SK-N-SH treated with all-trans-retinoic acid at 6 μM for 48 hours (cell line): ENCODE data around the gene CTIF.

Experiments used
- ATAC-seq: fragments of 200-7000 bp; cut with Tn5 transposase; 3 replicates; pipeline ENCODE4 v1.9.1; 2020; ENCODE audit warnings: mild to moderate bottlenecking, moderate library complexity
- ARNTL ChIP-seq: fragments of 450-650 bp; formaldehyde crosslinking; IDR thresholded peaks from 2 replicates; pipeline ENCODE4 v1.5.0; 2020; ENCODE audit warnings: low read depth, mild to moderate bottlenecking, moderate library complexity, borderline replicate concordance
- BACH2 ChIP-seq: fragments of 250-450 bp; sonication (Bioruptor Pico); IDR thresholded peaks from 2 replicates; pipeline ENCODE4 v1.9.0; 2021; ENCODE audit warnings: mild to moderate bottlenecking, borderline replicate concordance
- ESRRG ChIP-seq: fragments of 250-450 bp; sonication (Bioruptor Pico); IDR thresholded peaks from 2 replicates; pipeline ENCODE4 v1.6.1; 2021; ENCODE audit warnings: mild to moderate bottlenecking
- GLIS3 ChIP-seq: fragments of 250-450 bp; sonication (Bioruptor Pico); IDR thresholded peaks from 2 replicates; pipeline ENCODE4 v1.5.0; 2020; ENCODE audit warnings: mild to moderate bottlenecking, moderate library complexity
- ISL1 ChIP-seq: fragments of 250-450 bp; sonication (Bioruptor Pico); IDR thresholded peaks from 2 replicates; pipeline ENCODE4 v2.1.2; 2022; ENCODE audit warnings: mild to moderate bottlenecking, moderate library complexity
- OSR1 ChIP-seq: fragments of 250-450 bp; sonication (Bioruptor Pico); IDR thresholded peaks from 2 replicates; pipeline ENCODE4 v1.8.0; 2022; ENCODE audit warnings: moderate library complexity, mild to moderate bottlenecking, inconsistent platforms
- PATZ1 ChIP-seq: fragments of 250-450 bp; sonication (Bioruptor Pico); IDR thresholded peaks from 2 replicates; pipeline ENCODE4 v1.8.0; 2020; ENCODE audit warnings: mild to moderate bottlenecking, moderate library complexity, borderline replicate concordance
- PPARA ChIP-seq: fragments of 250-450 bp; sonication (Bioruptor Pico); IDR thresholded peaks from 2 replicates; pipeline ENCODE4 v1.5.0; 2020; ENCODE audit warnings: mild to moderate bottlenecking, borderline replicate concordance
- SNAI2 ChIP-seq: fragments of 250-450 bp; sonication (Bioruptor Pico); IDR thresholded peaks from 2 replicates; pipeline ENCODE4 v1.5.0; 2020; ENCODE audit warnings: mild to moderate bottlenecking, moderate library complexity
- TCF4 ChIP-seq: fragments of 250-450 bp; sonication (Bioruptor Pico); IDR thresholded peaks from 2 replicates; pipeline ENCODE4 v1.8.0; 2021; ENCODE audit warnings: mild to moderate bottlenecking, moderate library complexity, borderline replicate concordance
- TOX ChIP-seq: fragments of 250-450 bp; sonication (Bioruptor Pico); IDR thresholded peaks from 2 replicates; pipeline ENCODE4 v1.8.0; 2021; ENCODE audit warnings: mild to moderate bottlenecking, moderate library complexity, borderline replicate concordance
- ZC3H10 ChIP-seq: fragments of 250-450 bp; sonication (Bioruptor Pico); IDR thresholded peaks from 2 replicates; pipeline ENCODE4 v1.5.1; 2021; ENCODE audit warnings: mild to moderate bottlenecking, moderate library complexity
- ZFP3 ChIP-seq: fragments of 250-450 bp; sonication (Bioruptor Pico); IDR thresholded peaks from 2 replicates; pipeline ENCODE4 v1.5.0; 2020; ENCODE audit warnings: mild to moderate bottlenecking, moderate library complexity
- ZFP30 ChIP-seq: fragments of 450-650 bp; formaldehyde crosslinking; IDR thresholded peaks from 2 replicates; pipeline ENCODE4 v1.5.0; 2022; ENCODE audit warnings: mild to moderate bottlenecking, moderate library complexity
- ZNF70 ChIP-seq: fragments of 450-650 bp; formaldehyde crosslinking; IDR thresholded peaks from 2 replicates; pipeline ENCODE4 v1.5.0; 2020; ENCODE audit warnings: mild to moderate bottlenecking, moderate library complexity
- TF ChIP-seq, protein P1 (sequence below): fragments of 250-450 bp; sonication (Bioruptor Pico); IDR thresholded peaks from 2 replicates; pipeline ENCODE4 v1.8.0; 2021; ENCODE audit warnings: low read depth, mild to moderate bottlenecking, moderate library complexity, borderline replicate concordance
- TF ChIP-seq, protein P2 (sequence below): fragments of 250-450 bp; sonication (Bioruptor Pico); IDR thresholded peaks from 2 replicates; pipeline ENCODE4 v1.5.1; 2020; ENCODE audit warnings: low read depth, mild to moderate bottlenecking, moderate library complexity
- TF ChIP-seq, protein P3 (sequence below): fragments of 250-450 bp; sonication (Bioruptor Pico); IDR thresholded peaks from 2 replicates; pipeline ENCODE4 v1.5.0; 2020; ENCODE audit warnings: mild to moderate bottlenecking, moderate library complexity

The CTIF gene

GRCh38 chr18:48757906-48758305 lies 219.1 kb downstream of the CTIF start:
- TF ChIP-seq ARNTL (CRISPR knock-in tag) (no peak), BACH2 (CRISPR knock-in tag) (no peak)
- TF ChIP-seq, protein P1, sequence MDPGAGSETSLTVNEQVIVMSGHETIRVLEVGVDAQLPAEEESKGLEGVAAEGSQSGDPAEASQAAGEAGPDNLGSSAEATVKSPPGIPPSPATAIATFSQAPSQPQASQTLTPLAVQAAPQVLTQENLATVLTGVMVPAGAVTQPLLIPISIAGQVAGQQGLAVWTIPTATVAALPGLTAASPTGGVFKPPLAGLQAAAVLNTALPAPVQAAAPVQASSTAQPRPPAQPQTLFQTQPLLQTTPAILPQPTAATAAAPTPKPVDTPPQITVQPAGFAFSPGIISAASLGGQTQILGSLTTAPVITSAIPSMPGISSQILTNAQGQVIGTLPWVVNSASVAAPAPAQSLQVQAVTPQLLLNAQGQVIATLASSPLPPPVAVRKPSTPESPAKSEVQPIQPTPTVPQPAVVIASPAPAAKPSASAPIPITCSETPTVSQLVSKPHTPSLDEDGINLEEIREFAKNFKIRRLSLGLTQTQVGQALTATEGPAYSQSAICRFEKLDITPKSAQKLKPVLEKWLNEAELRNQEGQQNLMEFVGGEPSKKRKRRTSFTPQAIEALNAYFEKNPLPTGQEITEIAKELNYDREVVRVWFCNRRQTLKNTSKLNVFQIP (CRISPR knock-in tag) = no peak
- no peak for ATAC-seq

GRCh38 chr18:48761582-48761981 lies 222.8 kb downstream of the CTIF start:
- no peak for ATAC-seq
- TF ChIP-seq ZFP30 (CRISPR knock-in tag) = no peak
- no peak for TF ChIP-seq ZNF70 (CRISPR knock-in tag)
- no peak for TF ChIP-seq ARNTL (CRISPR knock-in tag)
- TF ChIP-seq, protein P2, sequence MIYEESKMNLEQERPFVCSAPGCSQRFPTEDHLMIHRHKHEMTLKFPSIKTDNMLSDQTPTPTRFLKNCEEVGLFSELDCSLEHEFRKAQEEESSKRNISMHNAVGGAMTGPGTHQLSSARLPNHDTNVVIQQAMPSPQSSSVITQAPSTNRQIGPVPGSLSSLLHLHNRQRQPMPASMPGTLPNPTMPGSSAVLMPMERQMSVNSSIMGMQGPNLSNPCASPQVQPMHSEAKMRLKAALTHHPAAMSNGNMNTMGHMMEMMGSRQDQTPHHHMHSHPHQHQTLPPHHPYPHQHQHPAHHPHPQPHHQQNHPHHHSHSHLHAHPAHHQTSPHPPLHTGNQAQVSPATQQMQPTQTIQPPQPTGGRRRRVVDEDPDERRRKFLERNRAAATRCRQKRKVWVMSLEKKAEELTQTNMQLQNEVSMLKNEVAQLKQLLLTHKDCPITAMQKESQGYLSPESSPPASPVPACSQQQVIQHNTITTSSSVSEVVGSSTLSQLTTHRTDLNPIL = no peak
- no peak for TF ChIP-seq ISL1 (CRISPR knock-in tag)
- no peak for TF ChIP-seq ZC3H10 (CRISPR knock-in tag)
- no peak for TF ChIP-seq PATZ1 (CRISPR knock-in tag)
- TF ChIP-seq, protein P3, sequence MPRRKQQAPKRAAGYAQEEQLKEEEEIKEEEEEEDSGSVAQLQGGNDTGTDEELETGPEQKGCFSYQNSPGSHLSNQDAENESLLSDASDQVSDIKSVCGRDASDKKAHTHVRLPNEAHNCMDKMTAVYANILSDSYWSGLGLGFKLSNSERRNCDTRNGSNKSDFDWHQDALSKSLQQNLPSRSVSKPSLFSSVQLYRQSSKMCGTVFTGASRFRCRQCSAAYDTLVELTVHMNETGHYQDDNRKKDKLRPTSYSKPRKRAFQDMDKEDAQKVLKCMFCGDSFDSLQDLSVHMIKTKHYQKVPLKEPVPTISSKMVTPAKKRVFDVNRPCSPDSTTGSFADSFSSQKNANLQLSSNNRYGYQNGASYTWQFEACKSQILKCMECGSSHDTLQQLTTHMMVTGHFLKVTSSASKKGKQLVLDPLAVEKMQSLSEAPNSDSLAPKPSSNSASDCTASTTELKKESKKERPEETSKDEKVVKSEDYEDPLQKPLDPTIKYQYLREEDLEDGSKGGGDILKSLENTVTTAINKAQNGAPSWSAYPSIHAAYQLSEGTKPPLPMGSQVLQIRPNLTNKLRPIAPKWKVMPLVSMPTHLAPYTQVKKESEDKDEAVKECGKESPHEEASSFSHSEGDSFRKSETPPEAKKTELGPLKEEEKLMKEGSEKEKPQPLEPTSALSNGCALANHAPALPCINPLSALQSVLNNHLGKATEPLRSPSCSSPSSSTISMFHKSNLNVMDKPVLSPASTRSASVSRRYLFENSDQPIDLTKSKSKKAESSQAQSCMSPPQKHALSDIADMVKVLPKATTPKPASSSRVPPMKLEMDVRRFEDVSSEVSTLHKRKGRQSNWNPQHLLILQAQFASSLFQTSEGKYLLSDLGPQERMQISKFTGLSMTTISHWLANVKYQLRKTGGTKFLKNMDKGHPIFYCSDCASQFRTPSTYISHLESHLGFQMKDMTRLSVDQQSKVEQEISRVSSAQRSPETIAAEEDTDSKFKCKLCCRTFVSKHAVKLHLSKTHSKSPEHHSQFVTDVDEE (CRISPR knock-in tag) = no peak
- no peak for TF ChIP-seq SNAI2 (CRISPR knock-in tag)
- TF ChIP-seq ZFP3 (CRISPR knock-in tag) = no peak
- no peak for TF ChIP-seq OSR1 (CRISPR knock-in tag)
- TF ChIP-seq TCF4 = no peak
- TF ChIP-seq GLIS3 = no peak
- TF ChIP-seq ESRRG (CRISPR knock-in tag) = no peak
- TF ChIP-seq TOX (CRISPR knock-in tag) = no peak

GRCh38 chr18:48762022-48762421 lies 223.2 kb downstream of the CTIF start:
- ATAC-seq = no peak
- TF ChIP-seq PATZ1 (CRISPR knock-in tag) = no peak
- TF ChIP-seq ISL1 (CRISPR knock-in tag) = no peak
- TF ChIP-seq, protein P1 (CRISPR knock-in tag) = no peak
- TF ChIP-seq PPARA (CRISPR knock-in tag) = no peak
- TF ChIP-seq ZC3H10 (CRISPR knock-in tag) = no peak
